HG02981 (cell line): ENCODE data around the gene SCD.

Source experiments
- ATAC-seq: cut with Tn5 transposase; IDR thresholded peaks from one replicate; pipeline ENCODE4 v1.9.1; 2021; ENCODE audit warnings: mild to moderate bottlenecking, moderate library complexity; ENCODE audit not compliant: unreplicated experiment

Gene SCD

DNA sequence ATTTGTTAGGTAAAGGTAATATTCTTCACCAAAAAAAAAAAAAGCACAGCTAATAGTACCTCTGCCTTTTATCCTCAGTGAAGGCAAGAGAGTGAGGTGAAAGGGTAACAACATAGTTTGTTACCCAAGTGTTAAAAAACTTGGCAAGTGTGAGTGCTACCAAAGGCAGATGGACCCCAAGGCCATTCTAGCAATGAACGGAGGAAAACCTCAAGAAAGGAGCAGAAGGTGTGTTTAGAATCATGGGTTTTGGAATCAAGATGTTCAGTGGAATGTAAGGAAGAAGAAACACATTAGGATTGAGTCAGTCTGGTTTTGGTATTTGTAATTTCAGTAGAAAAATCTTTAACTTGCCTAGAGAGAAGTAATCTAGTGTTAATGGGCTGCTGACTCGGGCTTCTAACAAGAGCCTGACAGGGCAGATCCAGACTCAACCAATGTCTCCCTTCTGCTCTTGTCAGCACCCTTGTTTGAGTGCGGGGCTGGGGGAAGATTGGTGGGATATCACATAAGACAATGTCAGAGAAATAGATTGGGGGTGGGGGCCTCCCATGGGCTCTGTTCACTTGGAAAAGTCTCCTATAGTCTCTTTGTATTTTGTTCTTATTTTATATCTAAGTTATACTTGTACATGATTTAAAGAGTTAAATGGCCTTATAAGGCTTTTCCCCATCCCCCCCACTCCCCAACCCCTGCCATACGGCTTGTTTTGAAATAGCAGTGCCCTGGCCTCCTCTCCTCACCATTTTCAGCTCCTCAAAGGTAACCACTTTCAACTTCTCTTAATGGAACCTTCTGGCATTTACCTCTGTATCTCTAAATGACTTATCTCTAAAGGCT, 44.4 kb downstream of the SCD start:
- no peak for ATAC-seq

DNA sequence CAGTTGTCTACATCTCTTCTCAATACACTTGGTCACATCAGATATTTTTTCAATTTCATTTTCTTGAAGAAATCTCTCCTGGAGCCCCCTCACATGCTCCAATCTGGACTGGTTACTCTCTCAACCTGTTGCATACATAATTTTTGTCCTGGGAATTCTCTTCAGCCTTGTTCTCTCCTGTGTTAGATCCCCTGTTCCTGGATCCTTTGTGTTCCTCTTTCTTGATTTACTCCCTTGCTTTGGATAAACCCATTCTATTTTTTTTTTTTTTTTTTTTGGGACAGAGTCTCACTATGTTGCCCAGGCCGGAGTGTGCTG, 45.6 kb downstream of the SCD start:
- ATAC-seq: no peak

GRCh38 chr10:100395626-100396025, 48.6 kb downstream of the SCD start:
- no peak for ATAC-seq

- no peak for ATAC-seq
Observed at GRCh38 chr10:100396605-100397004, 49.6 kb downstream of the SCD start.

DNA sequence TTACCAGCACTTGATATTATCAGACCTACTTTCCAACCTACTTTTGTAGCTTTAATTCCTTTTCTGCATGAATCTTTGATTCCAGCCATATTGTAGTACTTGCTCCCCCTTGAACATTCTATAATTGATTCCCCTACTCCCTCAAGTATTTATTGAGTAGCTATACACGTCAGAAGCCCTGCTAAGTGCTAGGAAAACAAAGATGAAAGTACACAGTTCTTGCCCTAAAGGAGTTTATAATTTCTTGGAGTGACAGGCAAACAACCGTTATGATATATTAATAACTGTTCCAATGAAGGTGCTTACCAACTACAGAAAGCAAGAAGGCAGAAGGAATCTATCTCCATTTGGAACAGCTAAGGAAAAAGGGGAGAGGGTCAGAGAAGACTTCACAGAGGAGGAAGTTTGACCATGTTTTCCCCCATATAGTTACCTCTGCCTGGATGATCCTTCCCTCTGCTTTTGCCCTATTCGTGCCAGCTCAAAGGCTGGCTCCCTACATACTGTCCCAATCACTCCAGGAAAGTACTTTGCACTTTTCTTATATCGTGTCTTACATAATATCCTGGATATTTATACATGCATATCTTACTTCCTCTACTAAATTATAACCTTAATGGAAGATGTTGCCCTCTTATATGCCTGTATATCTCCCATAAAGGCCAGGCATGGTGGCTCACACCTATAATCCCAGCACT, 54.7 kb downstream of the SCD start:
- no peak for ATAC-seq

- ATAC-seq: no peak
Observed at GRCh38 chr10:100403734-100404133, 56.7 kb downstream of the SCD start.

GRCh38 chr10:100413173-100413572, 66.1 kb downstream of the SCD start:
- ATAC-seq: no peak
